H1 (cell line): ENCODE data around the gene PTH1R. TPM values are rescaled to one million over a fixed set of nuclear protein-coding genes. Genes with fewer than 3 reads are reported as not detected.

ENCODE experiments used
- CTCF ChIA-PET: fragments of 300-600 bp; sonication (Branson Sonifier 250); formaldehyde crosslinking; loops from one replicate; lab custom pipeline; 2021; ENCODE audit not compliant: partially characterized antibody; lab: Charles Lee
- POLR2A ChIA-PET: fragments of 300-600 bp; sonication (Branson Sonifier 250); formaldehyde crosslinking; loops from one replicate; lab custom pipeline; 2021; ENCODE audit warnings: inconsistent platforms; ENCODE audit not compliant: partially characterized antibody; lab: Charles Lee
- DNase-seq, 2 experiments: peaks; one replicate each; pipeline versions ENCODE4 v3.0.0 to v3.0.0-alpha.2; 2010 to 2022; ENCODE audit warnings: low spot score in 2 of 2, low read depth in 1 of 2, mixed read lengths in 1 of 2
- FAIRE-seq: peaks from 2 replicates; lab custom pipeline; 2011; peaks lifted over from hg19 to GRCh38; lab: Jason Lieb, UNC
- H2AFZ ChIP-seq: 2 replicates; pipeline ENCODE4 v1.8.1; 2012; ENCODE audit warnings: low read length, inconsistent platforms
- H2AK5ac ChIP-seq: 2 replicates; pipeline ENCODE4 v1.6.1; 2013; ENCODE audit warnings: low read depth, low read length
- H2BK120ac ChIP-seq: replicated peaks from 2 replicates; pipeline ENCODE3; 2013; ENCODE audit warnings: low read depth, low read length, inconsistent platforms
- H2BK12ac ChIP-seq: 2 replicates; pipeline ENCODE4 v1.6.1; 2013; ENCODE audit warnings: low read depth, low read length
- H2BK15ac ChIP-seq: 2 replicates; pipeline ENCODE4 v1.6.1; 2013; ENCODE audit warnings: low read length
- H2BK20ac ChIP-seq: 2 replicates; pipeline ENCODE4 v1.6.1; 2013; ENCODE audit warnings: low read length
- H2BK5ac ChIP-seq: 2 replicates; pipeline ENCODE4 v1.6.1; 2013; ENCODE audit warnings: low read depth, low read length
- H3K14ac ChIP-seq: 2 replicates; pipeline ENCODE4 v1.6.1; 2013; ENCODE audit warnings: inconsistent platforms; ENCODE audit not compliant: insufficient read length
- H3K18ac ChIP-seq: 2 replicates; pipeline ENCODE4 v1.6.1; 2013; ENCODE audit warnings: low read length; ENCODE audit errors: extremely low read depth
- H3K23ac ChIP-seq: 2 replicates; pipeline ENCODE4 v1.6.1; 2013; ENCODE audit warnings: inconsistent platforms; ENCODE audit not compliant: insufficient read length
- H3K23me2 ChIP-seq: 2 replicates; pipeline ENCODE4 v1.6.1; 2013; ENCODE audit warnings: low read depth, low read length
- H3K27ac ChIP-seq: 2 replicates; pipeline ENCODE4 v1.6.1; 2011; ENCODE audit warnings: low read depth, low read length, inconsistent platforms
- H3K27me3 ChIP-seq, 4 experiments: replicated peaks in 1 of 4; 1 replicate in 1 of 4; 2 replicates in 3 of 4; pipeline versions ENCODE4 v1.6.1 to v1.8.1; 2011 to 2013; ENCODE audit warnings: low read length in 3 of 4, mild to moderate bottlenecking in 3 of 4, inconsistent platforms in 2 of 4, mixed read lengths in 2 of 4, moderate library complexity in 1 of 4; ENCODE audit not compliant: control insufficient read depth in 3 of 4, insufficient read depth in 3 of 4; ENCODE audit errors: extremely low read depth in 1 of 4
- H3K36me3 ChIP-seq, 4 experiments: 2 replicates each; pipeline versions ENCODE4 v1.6.1 to v1.8.1; 2011 to 2013; ENCODE audit warnings: mild to moderate bottlenecking in 4 of 4, low read length in 3 of 4, moderate library complexity in 2 of 4, control low read depth in 1 of 4, inconsistent platforms in 1 of 4; ENCODE audit not compliant: insufficient read depth in 4 of 4, control insufficient read depth in 2 of 4
- H3K4ac ChIP-seq: replicated peaks from 2 replicates; pipeline ENCODE3; 2013; ENCODE audit warnings: low read length, low read depth, mixed read lengths, inconsistent platforms; ENCODE audit not compliant: insufficient read length
- H3K4me1 ChIP-seq, 4 experiments: replicated peaks in 1 of 4; 1 replicate in 1 of 4; 2 replicates in 3 of 4; pipeline versions ENCODE4 v1.6.1 to v1.8.1; 2011 to 2013; ENCODE audit warnings: low read length in 3 of 4, inconsistent platforms in 2 of 4, mixed read lengths in 1 of 4; ENCODE audit not compliant: insufficient read depth in 4 of 4, control insufficient read depth in 3 of 4
- H3K4me2 ChIP-seq, 2 experiments: 2 replicates each; pipeline versions ENCODE4 v1.6.1 to v1.8.1; 2011 to 2013; ENCODE audit warnings: low read depth in 2 of 2, low read length in 2 of 2, control low read depth in 1 of 2, inconsistent platforms in 1 of 2, mild to moderate bottlenecking in 1 of 2; ENCODE audit not compliant: insufficient read depth in 1 of 2
- H3K4me3 ChIP-seq, 4 experiments: fragments of 200-600, 300-600 bp in 1 of 4; sonication (generic), shearing (Covaris generic), sonication (Bioruptor Twin) in 1 of 4; 2 replicates each; pipeline versions ENCODE4 v1.5.1 to v1.8.1; 2011 to 2016; ENCODE audit warnings: low read length in 4 of 4, low read depth in 3 of 4, control low read depth in 2 of 4, inconsistent platforms in 2 of 4, mild to moderate bottlenecking in 2 of 4, mixed read lengths in 1 of 4, moderate library complexity in 1 of 4; ENCODE audit not compliant: insufficient read depth in 2 of 4; ENCODE audit errors: extremely low read depth in 1 of 4
- H3K56ac ChIP-seq: replicated peaks from 2 replicates; pipeline ENCODE3; 2013; ENCODE audit warnings: low read depth, mild to moderate bottlenecking, mixed read lengths, low read length, inconsistent platforms; ENCODE audit not compliant: insufficient read length
- H3K79me1 ChIP-seq: 2 replicates; pipeline ENCODE4 v1.6.1; 2013; ENCODE audit warnings: low read depth, low read length, control low read depth
- H3K79me2 ChIP-seq, 2 experiments: 2 replicates each; pipeline versions ENCODE4 v1.6.1 to v1.8.1; 2012 to 2013; ENCODE audit warnings: low read length in 2 of 2, mild to moderate bottlenecking in 2 of 2, inconsistent platforms in 1 of 2; ENCODE audit not compliant: insufficient read depth in 2 of 2, control insufficient read depth in 1 of 2
- H3K9ac ChIP-seq, 4 experiments: replicated peaks in 1 of 4; 1 replicate in 1 of 4; 2 replicates in 3 of 4; pipeline versions ENCODE4 v1.6.1 to v1.8.1; 2011 to 2013; ENCODE audit warnings: low read depth in 3 of 4, low read length in 3 of 4, control low read depth in 2 of 4, mild to moderate bottlenecking in 2 of 4, moderate library complexity in 2 of 4, inconsistent platforms in 1 of 4; ENCODE audit errors: extremely low read depth in 1 of 4
- H3K9me3 ChIP-seq, 2 experiments: 2 replicates each; pipeline versions ENCODE4 v1.6.1 to v1.8.1; 2012 to 2013; ENCODE audit warnings: mild to moderate bottlenecking in 2 of 2, moderate library complexity in 2 of 2, control low read depth in 1 of 2, inconsistent platforms in 1 of 2, low read depth in 1 of 2, low read length in 1 of 2, mixed read lengths in 1 of 2; ENCODE audit not compliant: insufficient read depth in 2 of 2
- H4K20me1 ChIP-seq, 2 experiments: replicated peaks in 1 of 2; 2 replicates each; pipeline versions ENCODE3 to v1.8.1; 2011 to 2013; ENCODE audit warnings: inconsistent platforms in 2 of 2, low read length in 2 of 2, mild to moderate bottlenecking in 1 of 2; ENCODE audit not compliant: insufficient read depth in 2 of 2, control insufficient read depth in 1 of 2
- H4K5ac ChIP-seq: 2 replicates; pipeline ENCODE4 v1.6.1; 2013; ENCODE audit warnings: low read length, low read depth, mixed read lengths, inconsistent platforms; ENCODE audit not compliant: insufficient read length
- H4K8ac ChIP-seq: 2 replicates; pipeline ENCODE4 v1.8.0; 2013; ENCODE audit warnings: mild to moderate bottlenecking, moderate library complexity, low read length, inconsistent platforms; ENCODE audit not compliant: insufficient read depth; ENCODE audit errors: extremely low read depth
- H4K91ac ChIP-seq: replicated peaks from 2 replicates; pipeline ENCODE3; 2013; ENCODE audit warnings: low read length, mixed read lengths, inconsistent platforms; ENCODE audit not compliant: insufficient read length
- EZH2 ChIP-seq: fragments of 200-600 bp; sonication (generic); IDR thresholded peaks from 2 replicates; pipeline ENCODE4 v1.7.1; 2012; ENCODE audit warnings: low read depth, mild to moderate bottlenecking, moderate library complexity, low read length, inconsistent platforms; ENCODE audit not compliant: severe bottlenecking
- YY1 ChIP-seq: IDR thresholded peaks from 2 replicates; pipeline ENCODE4 v1.6.1; 2011; ENCODE audit warnings: low read depth, mild to moderate bottlenecking, low read length
- WGBS, 2 experiments: shearing (Covaris generic) in 1 of 2; methylation state at CpG; one replicate each; pipeline versions ENCODE4 v1.1.6 to v1.1.7; 2013 to 2015; ENCODE audit warnings: low lambda C conversion rate in 2 of 2, mixed read lengths in 2 of 2, inconsistent platforms in 1 of 2, low coverage in 1 of 2, missing lambda C conversion rate in 1 of 2; ENCODE audit not compliant: insufficient replicate concordance in 2 of 2, insufficient coverage in 1 of 2, insufficient read length in 1 of 2; ENCODE audit errors: extremely low coverage in 1 of 2, missing lambda C conversion rate in 1 of 2; 5-methylcytosine and 5-hydroxymethylcytosine counted together
- polyA plus RNA-seq, 7 experiments: library from polyadenylated mRNA; depleted of rRNA in 3 of 7; stranded (reverse) in 5 of 7; unstranded in 2 of 7; fragments of >200 nt in 5 of 7; fragments of 200-250 nt in 2 of 7; gene quantifications; 1 replicate in 5 of 7; 2 replicates in 1 of 7; 4 replicates in 1 of 7; pipeline versions ENCODE4 v1.2.1 to v1.2.3, GENCODE V29; 2011 to 2013; ENCODE audit warnings: missing spikeins in 2 of 7, mixed read lengths in 2 of 7
- total RNA-seq: library from RNA; stranded (reverse); fragmentation: NEBNext Ultra II Directional; extraction: Animal tissue kit (Norgen Biotek cat#: 25700); gene quantifications from 2 replicates; pipeline ENCODE4 v1.2.1, GENCODE V29; 2021

PTH1R gene
- total and polyA plus RNA-seq, 2 of the 8 experiments (the other 6 are each of a cell fraction or from before 2014, with no cell fraction given) = 0.57 to 1.5 TPM

DNA sequence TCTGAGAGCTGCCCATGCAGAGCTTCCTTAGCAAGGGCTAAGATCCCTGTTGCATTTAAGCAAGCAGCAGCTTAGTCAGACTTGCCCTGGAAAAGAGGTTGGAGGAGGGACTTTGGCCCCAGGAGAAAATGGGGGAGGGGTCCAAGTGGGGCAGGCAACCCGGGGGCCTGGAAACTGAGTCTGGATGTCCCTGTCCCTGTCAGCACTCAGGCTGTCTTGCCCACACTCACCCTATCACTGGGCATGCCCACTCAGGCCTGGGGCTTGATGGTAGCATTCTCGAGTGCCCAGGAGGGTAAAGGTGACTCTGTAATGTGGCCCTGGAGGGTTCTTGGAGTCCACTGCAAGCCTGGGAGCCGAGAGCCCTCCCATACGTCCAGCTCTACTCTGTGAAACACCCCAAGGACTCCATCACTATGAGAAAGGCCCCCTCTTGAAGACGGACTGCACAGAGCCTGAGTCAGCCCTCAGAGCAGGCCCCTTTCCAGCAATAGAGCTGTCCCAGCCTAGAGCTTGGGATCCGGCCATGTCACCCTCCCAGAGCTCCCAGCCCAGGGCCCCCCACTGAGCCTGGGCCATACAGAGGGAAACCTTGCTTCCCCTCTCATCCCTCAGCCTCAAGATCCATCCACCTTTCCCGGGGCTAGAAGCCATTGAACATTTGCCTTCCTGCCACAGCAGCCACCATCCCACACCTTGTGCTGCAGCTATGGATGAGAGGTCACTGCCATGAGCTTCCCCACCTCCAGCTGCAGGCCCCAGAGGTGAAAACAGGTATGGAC lies 27.6 kb upstream of the PTH1R start:
- Histone ChIP-seq H3K36me3 (no peaks in the 10 kb centered on the region), H3K4me1 (peaks cover 0 to 10% (median 5%) of the 10 kb centered on the region in 4 experiments; a peak in 6 of 7 replicates), H3K27ac (no peak overlapping the region), H2AFZ (no peak overlapping the region), H3K14ac (no peak overlapping the region), H3K18ac (no peak overlapping the region), H3K79me2 (no peaks in the 10 kb centered on the region), H3K79me1 (0 out of 2 replicates have a peak, but pooled peaks cover 2% of the 10 kb centered on the region), H3K4ac (no peak overlapping the region), H2BK15ac (no peak overlapping the region), H3K9me3 (no peaks in the 10 kb centered on the region), H4K20me1 (no peaks in the 10 kb centered on the region), H3K23me2 (peaks cover 4% of the 10 kb centered on the region; the same call in 1 of the 2 replicates), H2BK12ac (no peak overlapping the region), H4K91ac (no peak overlapping the region), H2AK5ac (no peak overlapping the region), H3K9ac (no peak overlapping the region), H2BK120ac (no peak overlapping the region), H2BK20ac (no peak overlapping the region), H3K4me2 (no peak overlapping the region), H3K27me3 (peaks cover 0 to 13% (median 5%) of the 10 kb centered on the region in 4 experiments; a peak in 4 of 7 replicates), H3K4me3 (no peak overlapping the region), H4K8ac (no peak overlapping the region), H3K23ac (no peak overlapping the region), H2BK5ac (no peak overlapping the region), H4K5ac (no peak overlapping the region), H3K56ac (no peak overlapping the region)
- ChIA-PET CTCF (interaction anchor here (0.6 to 5.7 kb wide), 23 partner anchors 9 to 186 kb away, joined by 3 to 38 read pairs (median 5); partner anchors contain the start of gene MYL3), POLR2A (interaction anchor here (0.7 to 1.7 kb wide), 4 partner anchors 12 to 143 kb away, joined by 3 read pairs; no protein-coding TSS in a partner anchor)
- DNase-seq = no peak
- TF ChIP-seq EZH2 (no peak), YY1 (no peak)
- no peak for FAIRE-seq
- 77% methylated on average over 7 of the region's 7 CpGs; no CpG with 5 or more reads in 1 of the 2 experiments for WGBS, 2 experiments
